OCI-LY7 (cell line): Measurements from ENCODE around the gene CLEC20A.

Experiments
- EZH2phosphoT487 ChIP-seq: fragments of 200-600 bp; sonication (generic); IDR thresholded peaks from 2 replicates; pipeline ENCODE4 v1.6.1; 2018; ENCODE audit warnings: low read depth, borderline replicate concordance, mild to moderate bottlenecking, mixed run types, antibody characterized with exemption, low read length, moderate library complexity, mixed read lengths
- TF ChIP-seq, protein P1 (sequence below): fragments of 200-600 bp; sonication (generic); conservative IDR thresholded peaks from 2 replicates; pipeline ENCODE4 v1.5.1; 2014; ENCODE audit warnings: mild to moderate bottlenecking, antibody characterized with exemption, low read length, moderate library complexity, mixed read lengths

DNA sequence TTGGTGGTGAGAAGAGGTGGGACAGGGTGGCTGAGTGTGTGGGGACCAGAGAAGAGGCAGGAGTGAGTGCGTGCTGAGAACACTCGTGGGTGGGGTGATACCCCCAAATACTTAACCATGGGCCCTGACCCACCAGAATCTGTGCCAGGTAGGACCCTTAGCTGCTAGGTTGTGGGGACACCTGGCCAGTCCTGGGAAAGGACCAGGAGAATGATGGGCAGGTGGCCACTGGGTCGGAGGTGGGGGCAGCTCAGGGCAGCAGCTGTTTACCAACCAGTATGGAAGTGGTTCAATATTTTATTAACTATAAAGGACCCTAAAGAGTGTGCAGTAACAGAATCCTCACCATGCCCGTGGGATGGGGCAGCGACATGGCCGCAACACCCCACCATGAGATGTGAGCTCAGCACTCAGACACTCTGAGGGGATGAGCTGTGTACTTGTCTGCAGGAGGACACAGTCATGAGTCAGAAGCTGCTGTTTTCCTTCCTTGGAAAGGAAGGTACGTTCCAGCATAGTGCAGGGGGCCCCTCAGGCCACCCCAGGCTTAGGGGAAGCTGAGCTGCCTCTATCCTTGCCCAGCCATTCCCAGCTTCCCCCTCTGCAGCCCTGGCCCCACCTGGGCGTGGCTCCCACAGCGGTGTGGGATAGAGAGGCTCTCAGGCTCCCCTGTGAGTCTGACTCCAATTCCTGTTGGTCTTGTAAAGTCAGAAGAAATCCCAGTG lies 41.6 kb upstream of the CLEC20A start:
- TF ChIP-seq, protein P1, sequence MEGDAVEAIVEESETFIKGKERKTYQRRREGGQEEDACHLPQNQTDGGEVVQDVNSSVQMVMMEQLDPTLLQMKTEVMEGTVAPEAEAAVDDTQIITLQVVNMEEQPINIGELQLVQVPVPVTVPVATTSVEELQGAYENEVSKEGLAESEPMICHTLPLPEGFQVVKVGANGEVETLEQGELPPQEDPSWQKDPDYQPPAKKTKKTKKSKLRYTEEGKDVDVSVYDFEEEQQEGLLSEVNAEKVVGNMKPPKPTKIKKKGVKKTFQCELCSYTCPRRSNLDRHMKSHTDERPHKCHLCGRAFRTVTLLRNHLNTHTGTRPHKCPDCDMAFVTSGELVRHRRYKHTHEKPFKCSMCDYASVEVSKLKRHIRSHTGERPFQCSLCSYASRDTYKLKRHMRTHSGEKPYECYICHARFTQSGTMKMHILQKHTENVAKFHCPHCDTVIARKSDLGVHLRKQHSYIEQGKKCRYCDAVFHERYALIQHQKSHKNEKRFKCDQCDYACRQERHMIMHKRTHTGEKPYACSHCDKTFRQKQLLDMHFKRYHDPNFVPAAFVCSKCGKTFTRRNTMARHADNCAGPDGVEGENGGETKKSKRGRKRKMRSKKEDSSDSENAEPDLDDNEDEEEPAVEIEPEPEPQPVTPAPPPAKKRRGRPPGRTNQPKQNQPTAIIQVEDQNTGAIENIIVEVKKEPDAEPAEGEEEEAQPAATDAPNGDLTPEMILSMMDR, result no peak
- no peak for TF ChIP-seq EZH2phosphoT487
